Measurements from ENCODE around the gene CPNE5.
A peak's percentile ranks its signal among the peaks of the same experiment; 100 is the strongest.
"Not testable (repeated sequence)": the region's sequence is repeated elsewhere in the genome, so short reads cannot be mapped to it uniquely, and the experiment has no call there.

The CPNE5 gene

DNA sequence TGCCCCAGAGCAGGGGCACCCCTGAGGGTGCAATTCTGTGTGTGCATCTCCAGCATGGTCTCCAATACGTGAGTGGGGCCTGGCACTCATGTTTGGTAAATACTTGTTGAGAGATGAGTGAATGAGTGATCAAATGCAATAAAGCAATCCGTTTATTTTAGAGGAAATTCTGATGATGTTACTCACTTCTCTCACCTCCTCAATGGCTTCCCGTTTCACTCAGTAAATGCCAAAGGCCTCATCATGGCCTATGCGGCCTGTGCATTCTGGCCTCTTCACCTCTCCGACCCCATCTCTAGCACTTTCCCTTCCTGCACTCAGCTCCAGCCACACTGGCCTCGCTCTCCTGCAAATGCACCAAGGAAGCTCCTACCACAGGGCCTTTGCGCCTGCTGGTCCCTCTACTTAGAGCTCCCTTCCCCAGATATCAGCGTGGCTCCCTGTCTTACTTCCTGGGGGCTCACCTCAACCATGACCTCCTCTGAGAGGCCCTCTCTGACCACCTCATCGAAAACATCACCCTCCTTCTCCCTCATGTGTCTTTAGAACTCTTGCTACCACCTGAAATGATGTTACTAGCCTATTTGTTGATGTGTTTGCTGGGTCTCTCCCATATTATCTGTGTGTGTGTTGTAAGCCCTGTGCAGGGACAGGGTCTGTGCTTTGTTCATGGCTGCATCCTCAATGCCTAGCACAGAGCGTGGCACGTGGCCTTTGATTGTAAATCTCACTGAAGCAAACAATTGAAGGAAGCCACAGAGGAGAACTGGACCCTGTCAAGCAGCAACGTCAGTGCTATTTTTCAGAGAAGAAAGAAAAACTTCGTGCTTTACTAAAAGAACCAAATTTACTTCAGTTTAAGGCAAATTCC is 99.1 kb downstream of the CPNE5 start:
- DNase-seq: no peak

DNA sequence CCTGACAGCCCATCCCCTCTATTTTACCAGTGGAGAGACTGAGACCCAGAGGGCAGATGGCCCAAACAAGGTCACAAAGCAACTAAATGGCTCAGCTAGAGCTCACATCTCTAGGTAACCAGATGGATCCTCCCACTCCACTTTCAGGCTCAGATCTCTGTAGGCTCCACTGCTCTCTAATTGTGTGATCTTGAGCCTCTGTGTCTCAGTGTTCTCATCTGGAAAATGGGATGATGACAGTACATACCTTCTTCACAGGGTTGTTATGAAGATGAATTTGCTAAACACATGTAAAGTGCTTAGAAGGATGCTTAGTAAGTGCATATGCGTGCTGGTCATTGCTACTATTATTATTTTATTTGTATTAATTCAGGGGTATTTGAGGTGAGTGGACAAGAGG is 101.1 kb downstream of the CPNE5 start:
- DNase-seq: no peak

DNA sequence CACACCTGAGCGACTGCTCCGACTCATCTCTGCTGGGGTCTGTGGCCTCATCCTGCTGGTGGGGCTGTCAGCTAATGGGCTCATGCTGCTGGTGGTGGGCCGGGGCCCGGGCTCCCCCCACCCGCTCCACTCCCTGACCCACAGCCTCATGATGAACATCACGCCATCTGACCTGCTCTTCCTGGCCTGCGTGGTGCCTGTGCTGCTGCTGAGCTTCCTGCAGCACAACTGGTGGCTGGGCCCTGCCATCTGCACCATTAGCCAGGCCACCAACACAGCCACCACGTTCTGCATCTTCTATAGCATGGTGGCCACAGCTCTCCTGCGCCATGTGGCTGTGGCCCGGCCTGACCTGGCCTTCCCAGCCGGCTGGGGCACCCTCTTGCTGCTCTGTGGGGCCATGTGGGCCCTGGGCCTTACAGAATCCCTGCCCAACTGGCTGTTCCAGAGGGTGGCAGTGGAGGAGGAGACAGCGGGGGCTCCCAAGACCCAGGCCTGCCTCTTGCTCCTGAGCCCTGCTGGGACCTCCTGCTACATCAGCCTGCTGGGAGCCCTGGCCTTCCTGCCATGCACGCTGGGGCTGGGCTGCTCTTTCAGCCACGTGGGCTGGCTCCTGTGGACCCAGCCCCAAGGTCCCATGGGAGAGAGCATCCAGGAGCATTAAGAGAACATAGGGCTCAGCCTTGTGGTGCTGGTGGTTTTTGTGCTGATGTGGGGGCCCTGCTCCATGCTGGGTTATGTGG is 102.0 kb downstream of the CPNE5 start:
- DNase-seq: no peak

DNA sequence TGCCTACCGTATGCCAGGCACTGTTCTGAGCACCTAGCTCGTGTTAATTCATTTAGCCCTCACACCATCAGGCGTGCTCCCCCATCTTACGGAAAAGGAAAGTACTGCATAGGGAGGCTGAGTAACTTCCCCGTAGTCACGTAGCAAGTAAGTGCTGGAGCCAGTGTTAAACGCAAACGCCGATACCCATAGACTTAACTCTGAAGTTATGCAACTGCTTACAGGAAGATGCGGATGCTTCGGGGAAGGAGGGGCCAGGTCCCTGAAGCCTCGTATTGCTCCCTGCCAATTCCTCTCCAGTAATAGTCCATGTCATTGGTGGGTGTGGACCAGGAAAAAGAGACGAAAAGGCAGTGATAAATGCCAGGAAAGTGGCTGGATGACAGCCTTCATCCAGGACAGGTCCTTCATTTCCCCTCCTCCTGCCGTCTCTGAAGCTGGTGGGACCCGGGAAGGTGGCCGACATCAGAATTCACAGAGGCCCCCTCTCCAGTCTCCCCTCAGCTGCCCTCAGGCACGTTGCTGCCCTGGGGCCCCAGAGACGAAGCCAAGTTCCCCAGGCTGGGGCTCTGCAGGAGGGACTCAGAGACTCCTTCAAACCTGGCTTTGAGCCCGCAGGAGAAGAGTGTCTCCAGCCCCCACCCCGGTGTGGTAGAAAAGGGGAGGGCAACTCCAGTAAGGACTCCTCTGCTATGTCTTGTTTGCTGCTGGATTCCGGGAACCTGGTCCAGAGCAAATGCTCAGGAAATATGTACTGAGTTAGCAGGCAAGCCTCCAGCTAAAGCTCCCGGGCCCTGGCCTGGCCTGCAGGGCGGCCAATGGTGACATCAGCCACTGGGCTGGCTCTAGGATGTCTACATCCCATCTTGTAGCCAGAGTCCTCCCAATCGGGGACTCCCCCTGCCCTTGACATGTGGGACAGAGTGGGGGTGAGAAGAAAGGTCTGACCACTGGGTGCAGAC is 103.9 kb downstream of the CPNE5 start:
- no peak for DNase-seq

DNA sequence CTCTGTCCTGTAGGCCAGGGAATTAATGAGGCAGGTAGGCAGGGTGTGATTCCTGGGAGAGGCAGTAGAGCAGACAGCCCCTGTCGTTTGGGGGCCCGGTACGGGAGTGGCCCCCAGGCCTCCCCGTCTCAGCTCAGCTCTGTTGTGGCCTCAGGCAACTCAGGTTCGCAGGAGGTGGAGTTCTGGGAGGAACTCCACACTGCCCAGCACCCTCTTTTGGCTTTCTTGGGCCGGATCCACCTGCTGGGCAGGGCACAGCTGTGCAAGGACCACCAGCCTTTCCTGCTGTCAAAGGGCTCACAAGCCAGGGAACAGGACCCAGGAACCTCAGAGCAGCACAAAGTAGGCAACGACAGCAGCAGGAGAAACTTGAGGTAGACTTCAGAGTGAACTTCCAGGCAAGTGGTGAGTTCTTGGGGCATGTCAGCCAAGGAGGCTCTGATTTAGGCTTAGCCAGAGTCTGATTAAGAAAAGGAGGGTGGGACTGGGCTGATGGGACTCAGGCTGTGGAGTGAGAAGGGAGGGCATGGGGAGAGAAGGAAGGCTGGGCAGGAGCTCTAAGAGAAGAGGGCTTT is 104.7 kb downstream of the CPNE5 start:
- no peak for DNase-seq

DNA sequence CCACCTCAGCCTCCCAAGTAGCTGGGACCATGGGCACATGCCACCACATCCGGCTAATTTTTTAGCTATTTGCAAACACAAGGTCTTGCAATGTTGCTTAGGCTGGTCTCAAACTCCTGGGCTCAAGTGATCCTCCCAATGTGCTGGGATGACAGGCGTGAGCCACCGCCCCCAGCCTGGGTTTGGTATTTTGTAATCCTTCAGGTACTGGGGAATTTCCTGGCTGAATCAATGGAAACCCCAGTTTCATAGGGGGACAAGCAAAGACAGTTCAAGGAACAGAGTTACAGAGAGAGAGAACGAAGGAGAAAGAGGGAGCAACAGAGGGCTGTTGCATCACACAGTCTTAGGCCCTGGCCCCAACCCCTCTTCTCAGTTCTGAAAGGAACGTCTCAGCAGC is 105.9 kb downstream of the CPNE5 start:
- no peak for DNase-seq

DNA sequence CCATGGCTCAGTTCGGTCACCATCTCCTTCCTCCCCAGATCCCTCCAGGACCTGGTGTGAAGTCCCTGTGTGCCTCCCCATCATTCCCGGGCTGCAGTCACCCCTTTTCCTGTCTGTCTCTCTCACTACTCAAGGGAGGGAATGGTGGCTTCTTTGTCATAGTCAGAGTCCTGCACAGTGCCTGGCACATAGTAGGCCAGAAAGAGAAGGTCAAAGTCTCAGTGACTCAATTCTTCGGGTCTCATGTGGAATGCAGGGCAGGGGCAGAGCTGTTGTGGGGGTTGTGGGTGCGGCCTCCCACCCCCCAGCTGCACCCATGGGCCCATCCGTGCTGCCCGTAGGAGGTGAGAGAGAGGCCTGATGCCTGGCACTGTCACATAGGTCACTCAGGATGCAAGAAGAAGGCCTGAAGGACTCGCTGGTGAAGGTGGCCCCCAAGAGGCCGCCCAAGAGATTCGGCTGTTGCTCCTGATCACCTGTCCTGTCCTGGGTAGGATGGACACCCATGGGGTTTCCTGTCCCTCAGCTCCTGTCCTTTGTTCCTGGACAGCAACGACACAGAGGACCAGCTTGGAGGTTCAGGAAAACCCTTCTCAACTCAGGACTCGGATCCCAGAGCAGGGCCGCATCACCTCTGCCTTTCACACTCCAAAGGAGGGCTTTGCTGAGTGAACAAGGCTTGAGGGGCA is 107.5 kb downstream of the CPNE5 start:
- DNase-seq: no peak

DNA sequence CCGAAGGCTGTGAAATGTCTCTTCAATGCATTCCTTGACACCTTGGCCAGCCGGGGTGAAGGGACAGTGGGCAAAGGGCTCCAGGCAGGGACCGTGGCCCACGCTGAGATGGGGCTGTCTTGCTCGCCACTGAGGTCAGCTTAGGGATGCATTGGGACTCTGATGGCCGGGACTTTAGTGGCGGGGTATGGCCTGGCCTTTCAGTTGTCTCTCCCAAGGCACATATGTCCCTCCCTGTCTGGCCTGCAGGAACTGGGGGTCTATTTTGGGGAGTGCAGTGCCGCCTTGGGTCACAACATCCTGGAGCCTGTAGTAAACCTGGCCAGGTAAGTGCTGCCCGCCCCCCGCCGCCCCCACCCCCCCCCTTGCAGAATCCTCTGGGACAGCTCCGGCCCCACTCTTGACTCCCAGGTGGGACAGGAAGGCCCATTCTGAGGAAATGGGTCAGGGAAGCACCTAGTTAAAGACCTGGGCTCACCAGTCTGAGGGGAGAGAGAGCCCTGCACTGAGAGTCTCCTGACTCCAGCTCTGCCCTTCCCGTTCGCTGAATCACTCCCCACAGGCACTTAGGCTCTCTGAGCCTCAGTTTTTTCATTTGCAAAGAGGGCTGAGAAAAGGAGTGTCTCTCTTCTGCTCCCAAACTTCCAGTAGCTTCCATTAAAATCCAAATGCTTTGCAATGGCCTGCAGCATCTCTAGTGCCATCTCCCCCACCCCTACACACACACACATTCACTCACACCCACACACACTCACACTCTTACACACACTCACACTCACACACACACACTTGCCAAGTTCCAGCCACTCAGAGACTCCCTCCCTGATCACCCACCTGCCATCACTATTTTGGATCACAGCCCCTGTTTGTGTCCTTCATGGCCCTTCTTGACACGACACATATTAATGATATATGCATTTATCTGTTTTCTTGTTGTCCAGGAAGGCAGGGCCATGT is 108.5 kb downstream of the CPNE5 start:
- DNase-seq: no peak

DNA sequence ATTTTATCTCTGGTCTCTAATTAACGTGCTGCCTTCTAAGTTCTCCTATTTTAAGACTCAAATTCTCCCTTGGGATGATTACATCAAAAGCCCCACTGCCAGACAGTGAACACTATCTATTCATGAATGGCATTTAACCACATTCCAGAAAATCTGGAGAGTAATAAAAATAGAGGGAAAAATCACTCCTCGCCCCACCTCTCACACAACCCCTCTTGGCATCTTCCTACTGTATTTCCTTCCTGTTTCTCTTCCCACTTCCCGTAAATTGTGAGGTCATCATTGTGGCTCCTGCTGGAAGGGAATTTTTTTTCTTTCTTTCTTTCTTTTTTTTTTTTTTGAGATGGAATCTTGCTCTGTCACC is 110.1 kb downstream of the CPNE5 start:
- DNase-seq: no peak

DNA sequence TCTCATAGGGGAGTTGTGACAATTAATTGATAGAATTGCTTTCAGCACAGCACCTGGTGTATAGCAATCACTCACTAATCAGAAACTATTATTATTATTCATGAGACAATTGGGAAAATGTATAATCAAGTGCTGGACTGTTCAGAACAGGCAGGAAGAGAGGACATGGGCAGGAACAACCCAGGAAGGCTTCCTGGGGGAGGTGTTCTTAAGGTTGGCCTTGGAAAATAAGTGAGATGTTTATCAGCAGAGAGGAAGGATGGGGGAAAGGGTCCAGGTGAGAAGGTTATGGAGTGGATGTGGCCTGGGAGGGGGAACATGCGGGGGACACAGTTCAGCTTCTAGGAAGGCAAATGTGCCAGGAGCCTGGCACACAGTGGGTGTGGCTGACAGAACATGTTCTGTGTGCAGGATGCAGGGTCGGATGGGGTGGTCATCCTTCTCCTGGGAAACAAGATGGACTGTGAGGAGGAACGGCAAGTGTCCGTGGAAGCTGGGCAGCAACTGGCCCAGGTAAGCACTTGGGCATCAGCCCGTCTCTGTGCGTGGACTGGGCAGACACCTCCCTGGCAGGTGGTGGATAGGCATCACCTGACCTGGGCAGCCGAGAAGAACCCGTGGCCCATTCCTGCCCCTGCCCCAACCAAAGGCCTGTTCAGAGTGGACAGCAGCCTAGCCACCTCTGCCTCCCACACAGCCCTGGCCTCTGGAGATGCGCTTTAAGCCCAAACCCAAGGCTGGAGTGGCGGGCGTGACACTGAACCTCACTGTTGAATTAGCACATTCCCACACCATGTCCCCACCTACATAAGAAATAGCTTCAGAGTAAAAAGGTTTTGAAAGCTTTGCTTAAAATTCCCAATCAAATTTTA is 110.7 kb downstream of the CPNE5 start:
- no peak for DNase-seq

DNA sequence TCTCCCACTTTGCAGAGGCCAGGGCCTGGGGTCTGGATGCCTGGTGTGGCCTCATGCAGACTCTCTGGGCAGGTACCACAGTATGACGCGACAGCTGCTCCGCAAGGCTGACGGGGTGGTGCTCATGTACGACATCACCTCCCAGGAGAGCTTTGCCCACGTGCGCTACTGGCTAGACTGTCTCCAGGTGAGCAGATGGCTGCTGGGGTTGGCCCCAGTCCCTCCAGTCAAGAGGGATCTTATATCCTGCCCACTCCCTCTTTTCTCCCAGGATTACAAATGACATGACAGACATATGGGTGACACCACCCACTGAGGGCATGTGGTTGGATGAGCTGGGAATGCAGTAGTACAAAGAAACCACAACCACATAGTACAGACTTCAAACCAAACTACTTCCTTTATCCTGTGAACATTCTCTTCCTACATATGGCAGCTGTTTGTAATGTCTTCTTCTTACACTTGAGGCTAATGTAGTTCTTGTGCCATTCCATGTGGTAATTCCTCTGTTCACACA is 111.7 kb downstream of the CPNE5 start:
- DNase-seq: no peak

DNA sequence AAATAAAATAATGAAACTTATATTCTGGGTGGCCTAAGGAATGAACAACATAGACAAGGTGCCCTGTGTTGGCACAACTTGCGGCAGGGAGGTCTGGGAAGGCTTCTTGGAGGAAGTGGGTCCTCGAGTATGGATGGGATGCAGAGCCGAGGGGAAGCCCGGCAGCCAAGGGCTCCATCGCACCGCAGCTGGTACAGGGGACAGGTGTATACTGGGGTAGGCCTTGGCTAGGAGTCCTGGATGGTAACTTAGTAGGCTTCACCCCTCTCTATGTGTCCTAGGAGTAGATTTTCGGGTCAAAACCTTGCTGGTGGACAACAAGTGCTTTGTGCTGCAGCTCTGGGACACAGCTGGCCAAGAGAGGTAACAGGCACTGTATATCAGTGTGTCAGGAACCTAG is 113.7 kb downstream of the CPNE5 start:
- DNase-seq: no peak

DNA sequence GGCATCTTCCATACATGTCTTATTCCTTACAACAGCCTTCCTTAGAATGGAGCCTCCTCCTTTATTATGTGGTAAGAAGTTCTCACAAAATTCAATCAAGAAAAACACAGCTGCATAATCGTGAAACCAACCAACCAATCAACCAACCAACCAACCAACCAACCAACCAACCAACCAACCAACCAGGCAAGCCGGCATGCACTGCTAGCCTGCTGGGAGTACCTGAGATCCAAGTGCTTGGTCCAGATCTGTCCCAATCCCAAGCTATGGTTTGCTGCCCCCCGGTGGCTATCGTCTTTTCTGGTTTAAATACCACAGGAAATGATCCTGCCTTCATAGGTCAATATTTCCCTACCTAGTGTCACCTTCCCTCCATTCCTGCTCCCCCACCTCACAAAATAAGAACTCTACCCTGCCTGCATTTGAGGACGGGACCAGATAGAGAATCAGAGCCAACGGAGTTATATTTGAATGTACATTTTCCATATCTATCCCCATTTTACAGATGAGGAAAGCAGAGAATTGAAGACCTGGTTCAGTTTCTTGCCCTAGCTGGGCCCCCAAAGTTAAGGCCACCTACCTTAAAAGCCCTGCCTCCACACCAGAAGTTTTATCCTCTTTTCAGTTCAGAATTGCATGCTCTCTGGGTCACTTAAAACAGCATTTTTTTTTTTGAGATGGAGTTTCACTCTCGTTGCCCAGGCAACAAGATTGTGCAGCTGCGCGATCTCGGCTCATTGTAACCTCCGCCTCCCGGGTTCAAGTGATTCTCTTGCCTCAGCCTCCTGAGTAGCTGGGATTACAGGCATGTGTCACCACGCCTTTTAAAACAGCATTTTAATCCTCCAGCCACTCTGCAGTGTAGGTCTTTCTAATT is 114.5 kb downstream of the CPNE5 start:
- peak; percentile 40 for DNase-seq

DNA sequence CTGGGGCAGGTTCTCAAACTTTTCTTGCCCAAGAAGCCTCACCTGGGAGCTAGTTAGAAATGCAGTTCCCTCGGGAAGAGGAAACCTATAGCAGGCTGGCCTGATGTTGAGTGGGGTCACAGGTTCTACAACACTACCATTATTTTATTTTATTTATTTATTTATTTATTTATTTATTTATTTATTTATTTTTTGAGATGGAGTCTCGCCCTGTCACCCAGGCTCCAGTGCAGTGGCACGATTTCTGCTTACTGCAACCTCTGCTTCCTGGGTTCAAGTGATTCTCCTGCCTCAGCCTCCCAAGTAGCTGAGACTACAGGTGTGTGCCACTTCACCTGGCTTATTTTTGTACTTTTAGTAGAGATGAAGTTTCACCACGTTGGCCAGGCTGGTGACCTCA is 115.3 kb downstream of the CPNE5 start:
- not testable (repeated sequence) for DNase-seq

DNA sequence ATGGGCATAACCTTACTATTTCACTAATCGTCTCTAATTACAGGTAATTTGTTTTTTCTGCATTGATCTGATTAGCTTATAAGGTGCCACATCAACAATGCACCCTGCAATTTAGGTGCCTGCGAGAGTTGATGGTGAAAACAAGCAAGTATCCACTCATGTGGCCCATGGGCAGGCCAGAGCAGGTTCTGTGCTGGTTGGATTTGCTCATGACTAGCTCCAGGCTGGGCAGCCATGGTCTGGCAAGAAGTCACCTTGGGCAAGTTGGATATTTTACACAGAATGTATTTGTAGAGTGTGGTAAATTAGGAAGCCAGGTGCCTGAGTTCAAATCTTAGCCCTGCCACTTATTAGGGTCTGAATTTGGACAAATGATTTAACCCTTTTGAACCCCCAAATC is 116.4 kb downstream of the CPNE5 start:
- no peak for DNase-seq

DNA sequence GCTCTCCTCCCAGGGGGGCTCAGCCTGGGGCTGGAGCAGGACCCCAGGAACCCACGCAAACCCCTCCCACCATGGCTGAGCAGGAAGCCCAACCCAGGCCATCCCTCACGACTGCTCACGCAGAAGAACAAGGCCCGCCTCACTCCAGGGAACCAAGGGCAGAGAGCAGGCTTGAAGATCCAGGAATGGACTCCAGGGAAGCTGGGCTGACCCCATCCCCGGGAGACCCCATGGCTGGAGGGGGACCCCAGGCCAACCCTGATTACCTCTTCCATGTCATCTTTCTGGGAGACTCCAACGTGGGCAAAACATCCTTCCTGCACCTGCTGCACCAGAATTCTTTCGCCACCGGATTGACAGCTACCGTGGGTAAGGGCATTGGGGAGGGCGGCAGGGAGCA is 116.9 kb downstream of the CPNE5 start:
- no peak for DNase-seq

DNA sequence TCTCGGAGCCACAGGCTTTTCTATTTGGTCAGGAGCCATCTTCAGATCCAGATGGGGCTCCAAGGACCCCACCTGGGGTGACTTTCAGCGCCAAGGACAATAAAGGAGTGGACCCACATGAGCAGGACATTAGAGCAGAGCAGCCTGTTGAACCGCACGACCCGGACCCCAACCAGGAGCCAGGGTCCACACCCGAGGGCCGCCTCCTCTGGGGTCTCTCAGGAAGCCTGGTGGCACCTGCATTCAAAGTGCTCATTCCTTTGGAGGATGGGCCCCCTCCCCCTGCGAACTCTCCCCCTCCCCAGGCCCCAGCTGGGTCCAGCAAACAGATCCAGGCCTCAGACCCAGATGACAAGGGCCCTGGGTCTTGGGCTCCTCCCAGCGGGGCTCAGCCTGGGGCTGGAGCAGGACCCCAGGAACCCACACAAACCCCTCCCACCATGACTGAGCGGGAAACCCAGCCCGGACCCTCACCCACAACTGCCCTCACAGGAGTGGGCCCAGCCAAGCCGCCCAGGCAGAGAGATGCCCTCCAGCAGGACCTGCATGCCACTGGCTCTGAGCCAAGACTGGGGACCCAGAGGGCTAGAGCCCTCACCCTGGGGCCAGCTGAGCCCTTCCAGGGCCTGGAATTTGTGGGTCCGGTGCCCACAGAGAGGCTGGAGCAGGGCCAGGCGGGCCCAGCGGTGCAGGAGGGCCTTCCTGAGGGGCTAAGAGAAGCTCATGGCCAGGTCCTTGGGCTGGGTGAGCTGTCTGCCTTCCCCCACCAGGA is 117.7 kb downstream of the CPNE5 start:
- no peak for DNase-seq

Data from NCI-H774 (cell line).